HUDEP-2 (cell line): Measurements from ENCODE around the gene DAPP1.
"Not testable (repeated sequence)": the region's sequence is repeated elsewhere in the genome, so short reads cannot be mapped to it uniquely, and the experiment has no call there.

Experiments used
- DNase-seq, 76 experiments: peaks; one replicate each; lab custom pipeline; 2025; ENCODE audit not compliant: unreplicated experiment in 76 of 76; lab: John Stamatoyannopoulos, UW

DAPP1 gene

GRCh38 chr4:99822734-99823133 is 6.1 kb downstream of the DAPP1 start:
- DNase-seq = no peak

- no peak for DNase-seq
These were observed 7.5 kb downstream of the DAPP1 start for GRCh38 chr4:99824070-99824599.

GRCh38 chr4:99825272-99825671 is 8.6 kb downstream of the DAPP1 start:
- no peak for DNase-seq

GRCh38 chr4:99826016-99826415 is 9.4 kb downstream of the DAPP1 start:
- no peak for DNase-seq

- DNase-seq = no peak
These were observed 10.8 kb downstream of the DAPP1 start for GRCh38 chr4:99827454-99827853.

- DNase-seq = no peak
These were observed 11.2 kb downstream of the DAPP1 start for GRCh38 chr4:99827857-99828256.

- no peak for DNase-seq
These were observed 11.8 kb downstream of the DAPP1 start for GRCh38 chr4:99828477-99828876.

GRCh38 chr4:99830051-99830450 is 13.4 kb downstream of the DAPP1 start:
- DNase-seq = not testable (repeated sequence)

- no peak for DNase-seq
These were observed 15.7 kb downstream of the DAPP1 start for GRCh38 chr4:99832321-99832720.

GRCh38 chr4:99832758-99833157 is 16.1 kb downstream of the DAPP1 start:
- DNase-seq = no peak

GRCh38 chr4:99833756-99834155 is 17.1 kb downstream of the DAPP1 start:
- no peak for DNase-seq

GRCh38 chr4:99834569-99834968 is 17.9 kb downstream of the DAPP1 start:
- no peak for DNase-seq

- no peak for DNase-seq
These were observed 19.3 kb downstream of the DAPP1 start for GRCh38 chr4:99835942-99836341.

- no peak for DNase-seq
These were observed 22.3 kb downstream of the DAPP1 start for GRCh38 chr4:99838927-99839326.

GRCh38 chr4:99841129-99841528 is 24.5 kb downstream of the DAPP1 start:
- DNase-seq = no peak

GRCh38 chr4:99843413-99843812 is 26.8 kb downstream of the DAPP1 start:
- no peak for DNase-seq

GRCh38 chr4:99844048-99844447 is 27.4 kb downstream of the DAPP1 start:
- DNase-seq = no peak

GRCh38 chr4:99845179-99845578 is 28.6 kb downstream of the DAPP1 start:
- DNase-seq = no peak

- no peak for DNase-seq
These were observed 29.3 kb downstream of the DAPP1 start for GRCh38 chr4:99845708-99846469.

- DNase-seq = no peak
These were observed 30.3 kb downstream of the DAPP1 start for GRCh38 chr4:99846891-99847290.

- DNase-seq = no peak
These were observed 30.8 kb downstream of the DAPP1 start for GRCh38 chr4:99847362-99847976.

- no peak for DNase-seq
These were observed 32.0 kb downstream of the DAPP1 start for GRCh38 chr4:99848591-99849001.
